SK-N-SH (cell line): ENCODE results near the gene NCKAP5L. TPM values are rescaled to one million over a fixed set of nuclear protein-coding genes. Genes with fewer than 3 reads are reported as not detected.

Experiments
- CTCF ChIA-PET: fragments of 300-600, 350-600 bp; formaldehyde crosslinking; extraction: SDS; loops from one replicate; lab custom pipeline; 2021; lab: Yijun Ruan, JAX
- POLR2A ChIA-PET: fragments of 350-600 bp; sonication (Branson Sonifier 250); formaldehyde crosslinking; extraction: SDS; loops from one replicate; lab custom pipeline; 2020; ENCODE audit warnings: antibody characterized with exemption, inconsistent platforms; lab: Yijun Ruan, JAX
- DNase-seq: peaks from one replicate; pipeline ENCODE4 v3.0.0; 2012
- H2AFZ ChIP-seq: fragments of 200-600 bp; sonication (generic); 2 replicates; pipeline ENCODE4 v1.8.1; 2016; ENCODE audit warnings: antibody characterized with exemption, mild to moderate bottlenecking, low read depth
- H3F3A ChIP-seq: fragments of 200-600 bp; sonication (generic); replicated peaks from 2 replicates; pipeline ENCODE3; 2016; ENCODE audit warnings: antibody characterized with exemption, mild to moderate bottlenecking; ENCODE audit not compliant: insufficient read depth
- H3K27ac ChIP-seq, 2 experiments: fragments of 200-500 bp in 1 of 2; fragments of 200-600 bp in 1 of 2; sonication (Bioruptor generic) in 1 of 2; sonication (generic), shearing (Covaris generic) in 1 of 2; 2 replicates each; pipeline versions ENCODE4 v1.5.1 to v1.6.1; 2014 to 2016; ENCODE audit warnings: low read depth in 2 of 2, inconsistent platforms in 1 of 2, low read length in 1 of 2, mild to moderate bottlenecking in 1 of 2, mixed read lengths in 1 of 2
- H3K27me3 ChIP-seq: fragments of 200-600 bp; sonication (generic), shearing (Covaris generic); 2 replicates; pipeline ENCODE4 v1.6.1; 2016; ENCODE audit warnings: mixed run types; ENCODE audit not compliant: insufficient read depth
- H3K36me3 ChIP-seq, 2 experiments: fragments of 200-500 bp in 1 of 2; fragments of 200-600 bp in 1 of 2; sonication (Bioruptor generic) in 1 of 2; sonication (generic) in 1 of 2; replicated peaks in 1 of 2; 2 replicates each; pipeline versions ENCODE3 to v1.5.1; 2014 to 2016; ENCODE audit warnings: low read length in 1 of 2, mild to moderate bottlenecking in 1 of 2; ENCODE audit not compliant: insufficient read depth in 2 of 2, control insufficient read depth in 1 of 2
- H3K4me1 ChIP-seq, 2 experiments: fragments of 200-500 bp in 1 of 2; fragments of 200-600 bp in 1 of 2; sonication (Bioruptor generic) in 1 of 2; sonication (generic), shearing (Covaris generic) in 1 of 2; 2 replicates each; pipeline versions ENCODE4 v1.5.1 to v1.6.1; 2014 to 2016; ENCODE audit warnings: low read depth in 1 of 2, low read length in 1 of 2, mixed run types in 1 of 2; ENCODE audit not compliant: insufficient read depth in 2 of 2, control insufficient read depth in 1 of 2
- H3K4me2 ChIP-seq: fragments of 200-600 bp; sonication (generic), shearing (Covaris generic); 2 replicates; pipeline ENCODE4 v1.6.1; 2017; ENCODE audit warnings: mixed run types
- H3K4me3 ChIP-seq, 2 experiments: fragments of 200-500 bp in 1 of 2; fragments of 200-600 bp in 1 of 2; sonication (Bioruptor generic) in 1 of 2; sonication (generic), shearing (Covaris generic) in 1 of 2; 2 replicates each; pipeline versions ENCODE4 v1.5.1 to v1.8.1; 2014 to 2016; ENCODE audit warnings: low read depth in 2 of 2, inconsistent platforms in 1 of 2, low read length in 1 of 2, mild to moderate bottlenecking in 1 of 2, mixed read lengths in 1 of 2, moderate library complexity in 1 of 2
- H3K79me2 ChIP-seq: fragments of 200-600 bp; sonication (generic); 2 replicates; pipeline ENCODE4 v1.8.1; 2017; ENCODE audit warnings: mild to moderate bottlenecking; ENCODE audit not compliant: insufficient read depth
- H3K9ac ChIP-seq: fragments of 200-600 bp; sonication (generic); 2 replicates; pipeline ENCODE4 v1.6.1; 2017; ENCODE audit warnings: mixed run types
- H3K9me2 ChIP-seq: fragments of 200-600 bp; sonication (generic); 2 replicates; pipeline ENCODE4 v1.6.1; 2017; ENCODE audit warnings: mixed run types
- H3K9me3 ChIP-seq: fragments of 200-600 bp; sonication (generic); 2 replicates; pipeline ENCODE4 v1.6.1; 2017; ENCODE audit warnings: mixed run types, mild to moderate bottlenecking, moderate library complexity
- H4K20me1 ChIP-seq: fragments of 200-600 bp; sonication (generic); 2 replicates; pipeline ENCODE4 v1.6.1; 2017; ENCODE audit warnings: mild to moderate bottlenecking, mixed run types; ENCODE audit not compliant: insufficient read depth
- CHD2 ChIP-seq: fragments of 150-350 bp; IDR thresholded peaks from 2 replicates; pipeline ENCODE4 v1.6.1; 2018; ENCODE audit warnings: low read length; ENCODE audit not compliant: partially characterized antibody
- ELF1 ChIP-seq: IDR thresholded peaks from 2 replicates; pipeline ENCODE4 v1.4.0; 2012
- EZH2phosphoT487 ChIP-seq: fragments of 200-600 bp; sonication (generic); IDR thresholded peaks from 2 replicates; pipeline ENCODE4 v1.6.1; 2017; ENCODE audit warnings: low read depth, mixed run types, mild to moderate bottlenecking, antibody characterized with exemption, moderate library complexity, borderline replicate concordance
- FOXM1 ChIP-seq: IDR thresholded peaks from 2 replicates; pipeline ENCODE4 v1.4.0; 2012; ENCODE audit warnings: low read depth, mild to moderate bottlenecking
- GATA2 ChIP-seq: sonication (generic); formaldehyde crosslinking; IDR thresholded peaks from 2 replicates; pipeline ENCODE4 v1.5.0; 2020; ENCODE audit warnings: mild to moderate bottlenecking, missing genetic modification reagents
- PBX3 ChIP-seq: IDR thresholded peaks from 2 replicates; pipeline ENCODE4; 2012
- POLR2AphosphoS5 ChIP-seq: IDR thresholded peaks from 2 replicates; pipeline ENCODE4 v1.6.1; 2012; ENCODE audit warnings: low read depth, low read length
- RAD21 ChIP-seq: IDR thresholded peaks from 2 replicates; pipeline ENCODE4 v1.6.1; 2012; ENCODE audit warnings: mild to moderate bottlenecking, low read length
- REST ChIP-seq: IDR thresholded peaks from 2 replicates; pipeline ENCODE4 v1.6.1; 2012; ENCODE audit warnings: mild to moderate bottlenecking, low read depth, low read length, moderate library complexity
- TCF12 ChIP-seq: IDR thresholded peaks from 2 replicates; pipeline ENCODE4 v1.4.0; 2012
- TEAD4 ChIP-seq: IDR thresholded peaks from 2 replicates; pipeline ENCODE4 v1.4.0; 2012; ENCODE audit warnings: mild to moderate bottlenecking, borderline replicate concordance; ENCODE audit not compliant: insufficient read depth
- ZBTB33 ChIP-seq: IDR thresholded peaks from 2 replicates; pipeline ENCODE4 v1.4.0; 2012; ENCODE audit warnings: low read depth, borderline replicate concordance
- WGBS: methylation state at CpG from one replicate; pipeline ENCODE4 v1.1.6; 2017; ENCODE audit warnings: low lambda C conversion rate; 5-methylcytosine and 5-hydroxymethylcytosine counted together
- polyA plus RNA-seq, 3 experiments: library from polyadenylated mRNA; depleted of rRNA; stranded (reverse); fragments of >200 nt; gene quantifications; 2 replicates each; pipeline ENCODE4 v1.2.3, GENCODE V29; 2012

The NCKAP5L gene
- polyA plus RNA-seq, 1 of the 3 experiments (the other 2 are of a cell fraction), result 8.9 TPM

- no peak for TF ChIP-seq REST
- no peak for TF ChIP-seq FOXM1
- TF ChIP-seq PBX3, result peak; percentile 65
- no peak for TF ChIP-seq ELF1
- TF ChIP-seq TEAD4, result no peak
- no peak for TF ChIP-seq CHD2
These were observed 10.9 kb upstream of the NCKAP5L start (continued) for GRCh38 chr12:49838973-49839633.

GRCh38 chr12:49832836-49833421, 4.7 kb upstream of the NCKAP5L start:
- DNase-seq, result no peak
- Histone ChIP-seq H3K79me2 (no peaks in the 10 kb centered on the region), H3K36me3 (peaks cover 0 to 2% of the 10 kb centered on the region in 2 experiments), H3K4me1 (peaks cover 0 to 8% of the 10 kb centered on the region in 2 experiments; a peak in 2 of 4 replicates), H3K9me2 (no peaks in the 10 kb centered on the region), H3K9me3 (no peaks in the 10 kb centered on the region), H3K9ac (no peak overlapping the region), H3K27ac (no peak overlapping the region), H3K4me2 (no peak overlapping the region), H4K20me1 (no peaks in the 10 kb centered on the region), H3K4me3 (no peak overlapping the region), H3F3A (peaks cover 4% of the 10 kb centered on the region), H2AFZ (no peak overlapping the region), H3K27me3 (no peaks in the 10 kb centered on the region)
- ChIA-PET POLR2A (interaction anchor here (1.3 kb wide), 1 partner anchor 92 kb away, joined by 3 read pairs; the partner anchor contains the start of gene TMBIM6), CTCF (interaction anchor here (0.6 to 1.0 kb wide), 2 partner anchors 8 to 69 kb away, joined by 3 read pairs; no protein-coding TSS in a partner anchor)
- TF ChIP-seq TCF12 (no peak), EZH2phosphoT487 (no peak), PBX3 (no peak), RAD21 (no peak), POLR2AphosphoS5 (no peak), GATA2 (CRISPR knock-in tag) (no peak), ELF1 (no peak), ZBTB33 (no peak), FOXM1 (no peak)
- WGBS, result 75% methylated on average over 5 of the region's 5 CpGs
